Measurements from ENCODE around the gene KRTAP10-4.
"Not testable (repeated sequence)": the region's sequence is repeated elsewhere in the genome, so short reads cannot be mapped to it uniquely, and the experiment has no call there.

The KRTAP10-4 gene

DNA sequence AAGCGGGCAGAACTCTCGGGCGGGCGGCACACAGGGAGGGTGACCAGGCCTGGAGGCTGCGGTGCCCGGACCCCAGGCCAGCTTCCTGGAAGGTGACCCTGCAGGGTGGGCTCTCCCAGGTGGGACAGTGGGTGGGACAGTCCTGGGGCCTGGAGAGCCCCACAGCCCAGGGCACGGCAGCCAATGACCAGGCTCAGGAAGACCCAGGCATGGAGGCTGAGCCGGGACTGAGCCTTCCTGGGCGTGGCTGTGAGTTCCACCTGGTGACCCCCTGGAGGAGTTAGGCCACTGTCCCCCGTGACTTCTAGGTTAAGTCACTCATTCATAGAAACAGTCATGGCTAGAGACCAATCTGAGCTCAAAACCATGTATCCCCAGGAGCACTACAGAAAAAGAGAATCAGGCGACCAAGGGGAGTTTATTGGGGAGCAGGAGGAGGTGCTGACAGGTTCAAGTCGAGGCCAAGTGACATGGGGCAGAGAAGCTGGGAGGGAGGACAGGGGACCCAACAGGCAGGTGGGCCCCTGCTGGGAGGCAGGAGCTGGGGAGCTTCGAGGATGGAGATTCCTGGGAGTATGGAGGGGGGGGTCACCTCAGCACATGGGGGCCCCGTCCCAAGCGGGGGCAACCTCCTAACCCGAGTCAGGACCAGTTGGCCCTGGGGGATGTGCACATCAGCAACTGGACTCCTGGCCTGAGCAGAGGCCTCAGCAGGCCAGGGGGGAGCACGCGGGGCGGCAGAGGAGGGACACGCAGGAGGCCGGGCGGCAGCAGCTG is 5.7 kb downstream of the KRTAP10-4 start:
- DNase-seq (ENCODE audit: low read depth), result no peak

DNA sequence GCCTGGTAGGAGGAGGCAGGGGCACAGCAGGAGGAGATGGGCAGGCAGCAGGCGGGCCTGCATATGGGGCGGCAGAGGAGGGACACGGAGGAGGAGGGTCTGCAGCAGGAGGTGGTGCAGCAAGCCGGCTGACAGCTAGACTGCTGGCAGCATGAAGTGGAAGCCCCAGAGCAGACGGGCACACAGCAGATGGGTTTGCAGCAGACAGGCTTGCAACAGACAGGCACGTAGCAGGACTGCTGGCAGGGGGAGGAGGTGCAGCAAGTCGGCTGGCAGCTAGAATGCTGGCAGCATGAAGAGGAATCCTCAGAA is 6.3 kb downstream of the KRTAP10-4 start:
- DNase-seq (ENCODE audit: low read depth), result no peak

DNA sequence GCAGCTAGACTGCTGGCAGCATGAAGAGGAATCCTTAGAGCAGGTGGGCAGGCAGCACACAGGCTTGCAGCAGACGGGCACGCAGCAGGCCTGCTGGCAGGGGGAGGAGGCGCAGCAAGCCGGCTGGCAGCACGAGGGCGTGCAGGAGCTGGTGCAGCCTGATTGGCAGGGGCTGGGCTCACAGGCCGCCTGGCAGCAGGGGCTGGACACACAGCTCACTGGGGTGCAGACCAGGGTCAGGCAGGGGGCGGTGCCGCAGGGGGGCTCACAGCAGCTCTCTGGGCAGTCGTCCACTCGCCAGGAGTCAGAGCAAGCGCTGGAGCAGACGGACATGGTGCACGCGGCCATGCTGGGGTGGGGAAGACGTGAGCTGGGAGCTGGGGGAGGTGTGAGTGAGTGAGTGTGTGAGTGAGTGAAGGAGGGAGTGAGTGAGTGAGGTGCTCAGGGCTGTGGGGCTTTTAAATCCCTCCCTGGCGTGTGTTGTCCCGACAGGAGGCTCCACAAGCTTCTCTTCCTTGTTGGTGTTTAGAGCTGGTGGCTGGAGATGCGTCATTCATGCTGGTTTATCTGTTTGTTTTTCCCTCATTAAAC is 6.8 kb downstream of the KRTAP10-4 start, which contains the start of gene KRTAP10-5:
Gene KRTAP10-5, minus strand, starts transcription at position 374 of the 591 bp plus-strand sequence. Its CDS starts 26 bp downstream, at position 348.
- not testable (repeated sequence) for DNase-seq (ENCODE audit: low read depth)

GRCh38 chr21:44581158-44581557 is 7.6 kb downstream of the KRTAP10-4 start:
- DNase-seq (ENCODE audit: low read depth), result no peak

GRCh38 chr21:44582055-44582454 is 8.5 kb downstream of the KRTAP10-4 start:
- no peak for DNase-seq (ENCODE audit: low read depth)

DNA sequence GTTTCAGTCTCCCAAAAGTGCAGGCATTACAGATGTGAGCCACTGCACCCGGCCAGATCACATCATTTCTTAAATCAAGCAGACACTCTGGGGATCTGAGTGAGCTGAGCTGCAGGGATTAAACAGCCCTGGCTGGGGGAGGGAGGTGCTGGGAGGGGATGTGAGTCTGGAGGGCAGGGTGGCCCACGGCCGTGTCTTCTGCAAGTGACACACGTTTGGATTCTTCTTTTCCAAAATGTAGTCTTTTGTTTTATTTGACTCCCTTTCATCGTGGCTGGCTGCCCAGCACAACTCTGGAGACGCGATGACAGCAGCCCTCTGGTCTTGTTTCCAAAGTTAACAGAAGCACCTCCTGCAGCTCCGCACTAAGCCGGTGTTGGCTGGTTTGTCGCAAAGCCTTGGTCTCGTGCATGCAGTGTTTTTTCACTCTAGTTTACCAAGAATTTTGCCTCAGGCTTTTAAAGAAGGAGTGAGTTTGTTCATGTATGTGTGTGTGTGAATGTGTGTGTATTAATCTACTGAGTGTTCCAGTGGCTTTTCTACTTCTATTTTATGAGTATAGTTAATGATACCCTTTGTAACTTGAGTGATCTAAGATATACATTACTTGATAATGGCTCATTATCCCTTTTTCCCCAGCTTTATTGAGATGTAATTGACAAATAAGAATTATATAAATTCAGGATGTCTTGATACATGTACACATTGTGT is 9.7 kb downstream of the KRTAP10-4 start:
- no peak for DNase-seq (ENCODE audit: low read depth)

DNA sequence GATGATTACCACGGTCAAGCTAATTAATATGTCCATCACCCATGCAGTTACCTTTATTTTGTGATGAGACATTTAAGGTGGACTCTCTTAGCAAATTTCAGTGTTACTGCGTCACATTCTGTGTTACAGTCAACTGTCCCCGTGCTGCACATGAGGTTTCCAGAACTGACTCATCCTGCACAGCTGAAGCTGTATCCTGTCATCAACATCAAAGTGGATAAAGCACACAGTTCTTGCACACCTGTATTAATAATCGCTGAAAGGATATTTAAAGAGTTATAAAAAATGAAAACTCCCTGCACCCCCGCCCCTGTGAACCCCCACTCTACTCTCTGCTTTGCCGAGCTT is 10.2 kb downstream of the KRTAP10-4 start:
- no peak for DNase-seq (ENCODE audit: low read depth)

DNA sequence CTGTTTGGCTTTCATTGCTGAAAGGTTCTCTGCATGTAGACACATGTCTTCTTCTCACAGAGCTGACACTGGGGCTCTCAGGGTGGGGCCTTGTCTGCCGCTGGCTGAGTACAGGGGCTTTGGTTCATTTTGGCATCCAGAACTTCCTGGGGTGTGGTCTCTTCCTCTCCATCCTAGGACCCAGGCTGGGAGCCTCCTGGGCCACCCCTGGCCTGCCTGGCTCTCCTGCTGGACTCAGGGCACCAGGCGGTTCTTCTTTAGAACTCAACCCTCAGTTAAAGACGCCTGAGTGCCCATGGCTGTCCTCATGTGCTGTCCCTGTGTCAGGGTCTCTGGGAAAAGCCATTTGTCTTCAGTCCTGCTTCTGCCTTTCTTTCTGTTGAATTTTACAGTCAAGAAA is 12.4 kb downstream of the KRTAP10-4 start:
- DNase-seq (ENCODE audit: low read depth), result no peak

DNA sequence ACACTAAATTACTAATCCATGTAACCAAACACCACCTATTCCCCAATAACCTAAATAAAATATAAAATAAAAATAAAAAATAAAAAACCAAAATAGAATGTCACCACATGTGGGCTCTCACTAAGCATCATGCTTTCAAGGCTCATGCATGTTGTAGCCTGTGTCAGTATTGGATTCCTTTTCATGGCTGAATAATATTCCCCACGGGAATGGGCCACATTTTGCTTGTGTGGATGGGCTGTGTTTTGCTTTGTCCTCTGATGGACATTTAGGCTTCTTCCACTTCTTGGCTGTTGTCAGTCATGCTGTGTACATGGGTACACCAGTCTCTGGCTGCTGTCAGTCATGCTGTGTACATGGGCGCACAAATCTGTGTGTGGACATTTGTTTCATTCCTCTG is 15.6 kb downstream of the KRTAP10-4 start:
- no peak for DNase-seq (ENCODE audit: low read depth)

DNA sequence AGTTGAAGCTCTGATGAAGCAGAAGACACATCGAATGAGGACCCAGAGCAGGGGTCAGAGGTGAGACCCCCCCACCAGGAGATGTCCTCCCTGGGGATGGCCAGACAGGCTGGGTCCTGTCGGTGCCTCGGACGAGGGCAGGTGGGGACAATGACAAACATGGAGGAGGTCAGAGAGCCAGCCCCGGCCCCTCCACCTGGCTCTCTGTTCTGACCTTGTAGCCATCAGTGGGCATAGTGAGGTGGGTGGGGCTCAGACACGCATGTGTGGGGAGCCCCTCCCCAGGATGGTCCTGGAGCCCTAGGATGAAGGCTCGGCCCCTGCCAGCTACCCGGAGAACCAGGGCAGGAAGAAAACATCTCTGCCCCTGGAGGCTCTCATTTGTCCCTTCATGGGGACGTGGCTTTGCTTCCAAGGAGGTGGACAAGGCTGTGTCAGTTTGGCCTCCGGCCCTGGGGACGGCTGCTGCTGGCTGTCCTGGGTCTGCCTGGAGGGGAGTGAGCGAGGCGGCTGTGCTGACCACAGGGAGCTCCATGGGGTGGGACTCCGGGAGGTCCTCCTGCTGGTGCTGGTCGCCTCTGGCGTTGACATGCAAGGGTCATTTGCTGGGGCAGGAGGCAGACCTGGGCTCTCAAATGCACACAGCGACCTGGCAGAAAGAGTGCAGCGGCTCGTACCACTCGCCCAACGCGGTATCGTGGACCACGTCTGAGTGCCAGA is 16.2 kb downstream of the KRTAP10-4 start:
- no peak for DNase-seq (ENCODE audit: low read depth)

- DNase-seq (ENCODE audit: low read depth), result no peak
Observed at GRCh38 chr21:44590311-44590721, 16.8 kb downstream of the KRTAP10-4 start.

- DNase-seq (ENCODE audit: low read depth), result not testable (repeated sequence)
Observed at GRCh38 chr21:44590897-44591800, 17.6 kb downstream of the KRTAP10-4 start.

GRCh38 chr21:44591801-44592130 is 18.2 kb downstream of the KRTAP10-4 start:
- DNase-seq (ENCODE audit: low read depth), result not testable (repeated sequence)

GRCh38 chr21:44592446-44593311 is 19.1 kb downstream of the KRTAP10-4 start, which contains the start of gene KRTAP10-6:
TSS of gene KRTAP10-6 (minus strand) at chr21:44592505. CDS start at chr21:44592484, 21 bp downstream.
- DNase-seq (ENCODE audit: low read depth), result no peak

- no peak for DNase-seq (ENCODE audit: low read depth)
Observed at GRCh38 chr21:44593598-44594405, 20.3 kb downstream of the KRTAP10-4 start.

DNA sequence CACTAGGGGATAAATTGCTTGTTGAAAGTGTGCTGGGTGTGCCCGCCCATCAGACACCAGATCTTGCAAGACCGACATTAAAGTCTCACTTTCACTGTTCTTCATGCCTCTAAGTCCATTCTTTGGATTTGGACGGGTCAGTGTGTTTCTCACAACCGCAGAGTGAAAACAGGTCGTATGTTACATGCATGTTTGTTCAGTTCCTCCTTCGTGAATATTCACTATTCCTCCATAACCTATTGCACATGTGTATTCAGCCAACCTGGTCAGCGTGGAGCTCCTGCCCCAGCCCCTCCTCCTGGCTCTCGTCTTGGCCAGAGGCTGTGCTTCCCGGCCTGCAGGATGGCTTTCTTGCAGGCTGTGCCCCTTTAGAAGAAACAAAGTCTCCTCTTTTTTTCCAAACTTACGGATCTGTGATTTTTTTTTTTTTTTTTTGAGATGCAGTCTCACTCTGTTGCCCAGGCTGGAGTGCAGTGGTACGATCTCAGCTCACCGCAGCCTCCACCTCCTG is 20.9 kb downstream of the KRTAP10-4 start:
- no peak for DNase-seq (ENCODE audit: low read depth)

DNA sequence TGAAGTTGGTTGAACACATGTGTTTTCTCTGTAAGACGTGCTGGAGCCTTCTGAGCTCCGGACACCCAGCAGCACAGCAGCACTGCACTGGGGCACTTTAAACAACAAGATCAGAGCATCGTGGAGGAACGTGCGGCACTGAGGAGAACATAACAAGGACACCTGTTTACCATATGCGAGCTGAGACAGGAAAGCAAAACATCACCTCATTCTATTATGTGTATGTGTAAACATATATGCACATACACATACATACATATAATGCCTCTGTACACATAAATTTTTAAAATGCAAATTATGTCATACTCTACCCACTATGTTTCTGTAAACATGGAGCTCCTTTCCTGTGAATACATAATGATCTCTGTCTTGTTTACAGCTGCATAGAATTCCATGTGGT is 22.0 kb downstream of the KRTAP10-4 start:
- no peak for DNase-seq (ENCODE audit: low read depth)

DNA sequence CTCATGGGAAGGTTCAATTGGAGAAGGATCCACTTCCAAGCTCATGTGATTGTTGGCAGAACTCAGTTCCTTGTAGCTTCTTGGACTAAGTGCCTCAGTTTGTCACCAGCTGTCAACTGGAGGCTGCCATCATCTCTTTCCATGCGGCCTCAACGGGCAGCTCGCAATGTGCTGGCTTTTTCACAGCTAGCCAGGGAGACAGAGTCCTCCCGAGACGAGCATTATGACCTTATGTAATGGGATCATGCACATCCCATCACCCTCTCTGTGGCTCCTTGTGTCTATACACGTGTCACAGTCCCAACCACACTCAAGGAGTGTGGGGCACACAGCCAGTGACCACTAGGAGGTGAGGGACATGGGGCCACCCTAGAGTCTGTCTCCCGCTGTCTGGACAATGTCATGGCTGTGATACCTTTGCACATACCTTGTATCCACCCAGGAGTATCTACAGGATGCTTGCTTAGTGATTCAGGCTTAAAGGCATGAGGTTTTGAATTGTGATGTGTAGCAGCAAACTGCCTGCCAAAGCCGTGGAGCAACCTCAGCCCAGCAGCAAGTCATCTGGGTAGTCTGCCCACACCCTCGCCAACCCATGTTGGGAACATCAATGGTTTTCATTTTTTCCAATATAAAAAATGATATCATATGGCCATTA is 22.7 kb downstream of the KRTAP10-4 start:
- DNase-seq (ENCODE audit: low read depth), result no peak

- DNase-seq (ENCODE audit: low read depth), result no peak
Observed at GRCh38 chr21:44598061-44598460, 24.5 kb downstream of the KRTAP10-4 start.

Measured in amniotic epithelial cell (primary cell).